ENCODE data around the gene ATG14.
"Not testable (repeated sequence)": the region's sequence is repeated elsewhere in the genome, so short reads cannot be mapped to it uniquely, and the experiment has no call there.

The ATG14 gene

DNA sequence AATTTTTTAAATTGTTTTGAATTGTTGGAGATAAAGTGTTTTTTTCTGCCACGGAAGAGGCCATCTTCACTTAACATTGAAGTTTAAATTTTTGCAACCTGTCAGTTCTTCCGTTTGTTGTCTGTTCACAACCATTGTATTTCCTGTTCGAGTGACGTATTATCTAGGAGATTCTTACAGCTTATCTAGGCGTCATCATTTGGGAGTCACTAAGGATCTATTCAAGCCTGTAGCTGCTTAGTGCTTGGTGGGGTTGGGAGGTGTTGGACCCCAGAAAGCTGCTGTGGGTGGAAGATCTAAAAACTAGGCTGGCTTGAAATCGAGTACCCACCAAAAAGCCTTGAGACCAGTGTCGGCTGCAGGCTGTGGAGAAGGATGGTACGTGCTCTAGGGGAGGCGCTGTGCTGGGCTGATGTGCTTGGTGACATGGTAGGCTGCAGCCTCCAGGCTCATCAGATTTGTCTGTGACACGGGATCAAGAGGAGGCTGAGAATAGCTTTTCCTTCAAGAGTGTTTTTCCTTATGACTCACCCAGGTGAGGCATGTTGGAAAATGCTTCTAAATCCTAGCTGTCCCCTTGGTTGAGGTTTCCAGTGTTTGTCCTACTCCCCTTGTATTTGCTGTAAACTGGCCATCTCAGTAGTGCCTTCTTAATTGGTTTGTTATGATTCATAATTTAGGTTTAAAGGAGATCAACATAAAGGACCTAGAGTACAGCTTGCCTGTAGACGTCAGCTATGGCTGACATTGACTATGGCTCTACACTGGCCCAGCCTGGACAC is 57.8 kb downstream of the ATG14 start:
- in situ Hi-C loops (cut with HindIII; ENCODE audit: low sequenced_read_pairs): no loop called here

DNA sequence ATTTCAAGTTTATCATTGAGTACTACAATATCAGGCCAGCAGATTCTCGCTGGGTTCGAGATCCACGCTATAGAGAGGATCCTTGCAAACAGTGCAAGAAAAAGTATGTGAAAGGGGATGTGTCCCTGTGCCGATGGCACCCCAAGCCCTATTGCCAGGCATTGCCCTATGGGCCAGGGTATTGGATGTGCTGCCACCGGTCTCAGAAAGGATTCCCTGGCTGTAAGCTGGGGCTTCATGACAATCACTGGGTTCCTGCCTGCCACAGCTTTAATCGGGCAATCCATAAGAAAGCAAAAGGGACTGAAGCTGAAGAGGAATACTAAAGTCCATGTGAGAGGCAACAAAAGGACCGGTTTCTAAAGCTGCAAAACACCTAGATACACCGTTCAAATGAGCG is 59.4 kb downstream of the ATG14 start:
- in situ Hi-C loops (cut with HindIII; ENCODE audit: low sequenced_read_pairs): no loop called here

DNA sequence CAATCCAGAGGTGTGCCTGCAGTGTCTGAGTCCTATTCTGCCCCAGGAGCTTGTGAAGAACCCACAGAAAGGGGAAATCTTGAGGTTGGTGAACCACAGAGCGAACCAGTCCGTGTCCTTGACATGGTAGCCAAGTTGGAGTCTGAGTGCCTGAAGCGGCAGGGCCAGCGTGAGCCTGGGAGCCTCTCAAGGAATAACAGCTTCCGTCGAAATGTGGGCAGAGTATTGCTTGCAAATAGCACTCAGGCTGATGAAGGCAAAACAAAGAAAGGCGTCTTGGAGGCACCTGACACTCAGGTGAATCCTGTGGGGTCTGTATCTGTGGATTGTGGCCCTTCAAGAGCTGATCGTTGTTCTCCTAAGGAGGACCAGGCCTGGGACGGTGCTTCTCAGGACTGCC is 60.5 kb downstream of the ATG14 start:
- in situ Hi-C loops (cut with HindIII; ENCODE audit: low sequenced_read_pairs): no loop called here

DNA sequence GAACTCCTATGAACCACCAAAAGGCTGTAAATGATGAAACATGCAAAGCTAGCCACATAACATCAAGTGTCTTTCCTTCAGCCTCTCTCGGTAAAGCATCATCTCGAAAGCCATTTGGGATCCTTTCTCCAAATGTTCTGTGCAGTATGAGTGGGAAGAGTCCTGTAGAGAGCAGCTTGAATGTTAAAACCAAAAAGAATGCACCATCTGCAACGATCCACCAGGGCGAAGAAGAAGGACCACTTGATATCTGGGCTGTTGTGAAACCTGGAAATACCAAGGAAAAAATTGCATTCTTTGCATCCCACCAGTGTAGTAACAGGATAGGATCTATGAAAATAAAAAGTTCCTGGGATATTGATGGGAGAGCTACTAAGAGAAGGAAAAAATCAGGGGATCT is 61.2 kb downstream of the ATG14 start:
- in situ Hi-C loops (cut with HindIII; ENCODE audit: low sequenced_read_pairs): no loop called here

DNA sequence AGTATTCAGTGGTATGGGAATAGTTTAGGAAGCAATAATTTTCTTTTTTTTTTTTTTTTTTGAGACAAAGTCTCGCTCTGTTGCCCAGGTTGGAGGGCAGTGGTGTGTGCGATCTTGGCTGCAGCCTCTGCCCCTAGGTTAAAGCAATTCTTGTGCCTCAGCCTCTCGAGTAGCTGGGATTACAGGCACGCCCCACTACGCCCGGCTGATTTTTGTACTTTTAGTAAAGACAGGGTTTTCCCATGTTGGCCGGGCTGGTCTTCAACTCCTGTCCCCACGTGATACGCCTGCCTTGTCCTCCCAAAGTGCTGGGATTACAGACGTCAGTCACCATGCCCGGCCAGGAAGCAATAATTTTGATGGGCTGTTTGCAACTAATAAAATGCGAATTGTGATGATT is 62.1 kb downstream of the ATG14 start:
- in situ Hi-C loops (cut with HindIII; ENCODE audit: low sequenced_read_pairs): no loop called here

DNA sequence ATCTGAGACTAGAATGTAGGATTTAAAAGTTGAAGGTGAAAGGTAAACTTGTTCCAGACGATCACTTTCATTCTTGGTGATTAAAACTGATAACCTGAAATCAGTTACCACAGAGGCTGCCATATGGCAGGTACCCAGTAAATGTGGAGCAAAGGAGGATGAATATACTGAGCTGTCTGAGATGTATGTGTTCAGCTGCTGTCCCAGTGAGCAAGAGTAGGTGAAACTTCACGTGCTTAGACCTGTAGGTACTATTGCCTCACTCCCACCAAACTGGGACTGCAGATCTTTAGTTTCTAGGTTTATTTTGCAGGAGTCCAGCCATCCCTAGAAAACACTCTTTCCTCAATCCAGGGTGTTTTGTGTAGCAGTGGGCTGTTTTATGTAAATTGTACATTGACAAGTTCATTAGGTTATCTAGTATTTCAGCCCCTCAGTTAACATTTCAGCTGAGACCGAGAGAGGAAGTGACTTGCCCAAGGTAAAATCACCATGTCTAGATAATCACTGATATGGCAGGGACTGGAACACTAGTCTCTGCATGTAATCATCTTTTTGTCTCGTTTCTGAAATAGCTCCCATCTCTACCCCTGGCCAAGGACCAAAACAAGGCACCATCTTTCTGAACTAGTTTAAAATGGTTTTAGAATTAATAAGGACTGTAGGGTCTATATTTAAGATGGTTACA is 62.7 kb downstream of the ATG14 start:
- in situ Hi-C loops (cut with HindIII; ENCODE audit: low sequenced_read_pairs): no loop called here

DNA sequence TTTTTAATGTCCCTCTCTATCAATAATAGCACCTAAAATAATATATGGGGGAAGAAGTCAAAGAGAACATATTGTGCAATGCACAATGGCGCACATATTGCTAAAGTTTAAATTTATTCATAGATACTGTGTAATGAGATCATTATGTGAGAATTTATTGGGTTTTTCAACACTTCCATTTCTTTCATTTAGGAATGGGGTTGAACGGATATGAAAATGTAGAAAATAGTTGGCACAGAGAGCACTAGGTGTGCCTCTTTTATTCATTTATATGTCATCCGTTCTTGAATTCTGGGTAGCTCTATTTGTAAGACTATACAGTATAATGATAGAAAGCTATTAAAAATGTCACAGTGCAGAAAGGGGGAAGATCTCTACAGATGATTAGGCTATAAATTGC is 63.9 kb downstream of the ATG14 start:
- in situ Hi-C loops (cut with HindIII; ENCODE audit: low sequenced_read_pairs): no loop called here

DNA sequence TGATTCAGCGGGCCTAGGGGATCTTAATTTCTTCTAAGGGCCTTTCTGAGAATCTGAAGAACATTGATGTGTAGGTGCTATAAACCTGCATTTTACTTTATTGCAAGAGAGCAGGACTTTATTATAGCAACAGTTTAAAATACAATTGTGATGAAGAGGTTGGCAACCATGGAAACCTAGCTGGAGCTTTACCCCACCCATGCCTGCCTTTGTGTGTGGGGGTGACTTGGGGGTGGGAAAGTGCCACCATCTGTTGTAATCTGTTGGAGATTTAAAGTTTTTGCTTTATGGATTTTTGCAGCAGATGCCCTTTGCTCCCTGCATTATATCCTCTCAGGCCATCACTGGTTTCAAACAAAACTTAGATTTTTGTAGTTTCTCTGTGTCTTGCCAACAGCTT is 64.6 kb downstream of the ATG14 start:
- in situ Hi-C loops (cut with HindIII; ENCODE audit: low sequenced_read_pairs): no loop called here

DNA sequence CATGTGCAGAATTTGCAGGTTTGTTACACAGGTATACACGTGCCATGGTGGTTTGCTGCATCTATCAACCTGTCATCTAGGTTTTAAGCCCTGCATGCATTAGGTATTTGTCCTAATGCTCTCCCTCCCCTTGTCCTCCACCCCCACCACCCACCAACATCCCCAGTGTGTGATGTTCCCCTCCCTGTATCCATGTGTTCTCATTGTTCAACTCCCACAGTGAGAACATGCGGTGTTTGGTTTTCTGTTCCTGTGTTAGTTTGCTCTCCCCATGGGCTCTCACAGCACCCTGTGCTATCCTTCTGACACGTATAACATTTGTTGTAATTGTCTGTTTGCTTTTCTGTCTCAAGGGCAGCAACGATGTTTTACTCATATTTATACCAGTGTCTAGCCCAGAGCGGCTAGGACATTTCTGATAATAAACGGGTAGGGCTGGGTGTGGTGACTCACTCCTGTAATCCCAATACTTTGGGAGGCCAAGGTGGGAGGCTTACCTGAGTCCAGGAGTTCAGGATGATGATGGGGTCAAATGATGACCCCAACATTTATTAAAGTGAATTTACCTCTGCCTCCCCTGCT is 67.0 kb downstream of the ATG14 start:
- in situ Hi-C loops (cut with HindIII; ENCODE audit: low sequenced_read_pairs): not testable (repeated sequence)

DNA sequence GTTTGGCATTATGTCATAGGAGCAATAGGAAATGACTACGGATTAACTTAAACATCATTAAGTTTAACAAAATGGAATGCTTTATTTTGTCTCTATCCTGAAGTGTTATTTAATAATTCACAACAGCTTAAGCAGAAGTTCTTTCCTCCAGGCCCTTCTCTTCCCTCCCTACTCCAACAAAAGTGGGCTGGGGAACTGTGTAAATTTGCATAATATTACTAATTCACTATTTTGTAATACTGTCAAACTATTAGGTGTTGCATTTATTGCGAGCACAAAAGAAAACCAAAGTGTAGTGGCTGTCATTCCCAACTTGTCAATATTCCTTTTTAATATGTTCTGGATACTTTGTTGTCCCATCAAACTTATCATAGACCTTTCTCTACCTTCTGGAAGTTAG is 69.8 kb downstream of the ATG14 start:
- in situ Hi-C loops (cut with HindIII; ENCODE audit: low sequenced_read_pairs): no loop called here

DNA sequence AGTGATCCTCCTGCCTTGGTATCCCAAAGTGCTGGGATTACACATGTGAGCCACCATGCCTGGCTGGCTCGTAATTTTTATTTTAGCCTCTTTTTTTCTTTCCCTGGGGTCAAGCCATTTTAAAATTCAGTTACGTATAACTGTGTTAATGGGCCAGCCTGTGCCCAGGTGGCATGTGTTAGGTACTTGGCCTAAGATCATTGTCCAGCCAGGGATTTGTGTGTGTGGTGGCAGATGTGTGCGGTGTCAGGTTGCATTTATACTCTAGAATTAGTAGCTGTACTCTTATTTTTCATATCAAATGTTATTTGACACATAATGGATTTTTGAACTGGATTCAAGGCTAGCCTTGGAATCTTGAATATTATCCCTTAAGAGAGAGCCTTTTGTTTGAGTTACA is 71.1 kb downstream of the ATG14 start:
- in situ Hi-C loops (cut with HindIII; ENCODE audit: low sequenced_read_pairs): no loop called here

DNA sequence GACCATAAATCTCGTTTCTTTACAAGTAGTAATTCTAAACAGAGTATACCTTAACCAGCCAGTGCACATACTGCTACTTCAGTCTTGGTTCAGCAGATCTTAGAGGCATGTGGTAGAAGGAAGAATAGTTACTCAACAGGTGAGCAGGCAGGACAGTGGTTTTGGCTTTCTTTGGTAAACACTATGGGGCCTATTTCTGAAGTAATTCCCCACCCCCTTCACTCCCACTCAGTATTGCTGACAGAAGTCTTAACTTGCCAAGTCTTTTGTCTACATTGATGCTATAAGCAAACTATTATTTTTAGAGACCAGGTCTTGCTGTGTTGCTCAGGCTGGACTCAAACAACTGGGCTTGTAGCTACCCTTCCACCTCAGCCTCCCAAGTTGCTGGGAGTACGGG is 71.9 kb downstream of the ATG14 start:
- in situ Hi-C loops (cut with HindIII; ENCODE audit: low sequenced_read_pairs): no loop called here

DNA sequence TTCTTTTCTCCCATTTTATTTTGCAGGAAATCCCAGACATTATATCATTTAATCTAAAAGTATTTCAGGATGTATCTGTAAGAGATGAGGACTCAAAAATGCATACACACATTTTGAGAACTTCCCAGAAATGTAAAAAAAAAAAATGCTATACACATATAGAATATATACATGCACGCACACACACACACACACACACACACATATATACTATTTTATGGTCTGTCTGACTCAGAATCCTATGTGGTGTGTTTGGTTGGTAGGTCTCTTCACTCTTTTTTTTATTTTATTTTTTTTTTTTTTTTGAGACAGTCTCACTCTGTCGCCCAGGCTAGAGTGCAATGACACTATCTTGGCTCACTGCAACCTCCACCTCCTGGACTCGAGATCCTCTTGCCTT is 74.9 kb downstream of the ATG14 start:
- in situ Hi-C loops (cut with HindIII; ENCODE audit: low sequenced_read_pairs): no loop called here

DNA sequence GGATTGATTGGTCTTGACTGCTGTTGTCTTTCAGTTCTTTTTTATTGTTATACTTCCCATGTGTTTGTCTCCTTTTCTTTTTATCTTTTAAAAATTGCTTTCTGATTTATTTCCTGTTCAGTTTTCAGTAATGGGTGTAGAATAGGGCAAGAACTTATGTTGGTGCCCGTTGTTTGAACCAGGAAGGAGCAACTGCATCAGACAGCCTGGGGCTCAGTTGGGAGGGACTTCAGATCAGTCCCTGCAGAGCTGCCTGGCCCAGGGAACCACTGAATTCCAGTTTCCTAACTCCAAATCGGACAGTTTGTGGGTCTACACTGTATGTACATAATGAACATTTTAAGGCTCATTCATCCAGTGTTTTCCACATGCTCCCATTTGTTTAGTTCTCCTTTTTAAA is 75.5 kb downstream of the ATG14 start:
- in situ Hi-C loops (cut with HindIII; ENCODE audit: low sequenced_read_pairs): no loop called here

DNA sequence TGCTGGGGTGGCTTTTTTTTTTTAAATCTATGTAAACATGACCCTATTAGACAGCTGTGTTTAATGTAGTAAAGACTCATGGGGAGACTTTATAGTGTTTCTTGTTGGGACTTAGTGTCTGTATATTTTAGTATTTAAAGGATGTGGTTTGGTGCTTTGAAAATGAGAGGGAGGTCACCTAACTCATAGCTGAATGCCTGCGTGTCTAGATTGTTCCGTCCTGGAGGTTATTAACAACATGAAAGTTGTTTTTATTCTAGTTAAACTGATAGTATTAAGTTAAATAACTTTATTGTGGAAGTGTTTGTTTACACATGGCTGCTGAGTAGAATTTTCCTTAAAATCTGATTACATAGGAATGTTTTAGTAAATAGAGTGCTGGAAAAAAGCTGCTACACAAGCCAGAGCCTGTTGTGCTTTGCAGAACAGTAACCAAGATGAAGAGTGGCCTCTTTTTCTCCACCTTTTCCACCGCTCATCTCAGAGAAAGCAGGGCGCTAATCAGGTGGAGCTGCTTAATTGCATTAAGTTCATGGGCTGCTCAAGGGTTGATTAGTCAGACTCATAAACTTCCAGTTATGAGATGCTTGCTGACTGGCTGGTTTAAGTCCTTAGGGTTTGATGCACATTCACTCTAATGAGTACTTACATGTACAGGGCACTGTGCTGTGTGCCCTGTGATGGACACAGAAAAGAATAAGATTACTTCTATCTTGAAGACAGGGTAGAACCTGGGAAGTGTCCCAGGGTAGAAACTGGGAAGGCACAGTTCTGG is 77.7 kb downstream of the ATG14 start:
- in situ Hi-C loops (cut with HindIII; ENCODE audit: low sequenced_read_pairs): no loop called here

DNA sequence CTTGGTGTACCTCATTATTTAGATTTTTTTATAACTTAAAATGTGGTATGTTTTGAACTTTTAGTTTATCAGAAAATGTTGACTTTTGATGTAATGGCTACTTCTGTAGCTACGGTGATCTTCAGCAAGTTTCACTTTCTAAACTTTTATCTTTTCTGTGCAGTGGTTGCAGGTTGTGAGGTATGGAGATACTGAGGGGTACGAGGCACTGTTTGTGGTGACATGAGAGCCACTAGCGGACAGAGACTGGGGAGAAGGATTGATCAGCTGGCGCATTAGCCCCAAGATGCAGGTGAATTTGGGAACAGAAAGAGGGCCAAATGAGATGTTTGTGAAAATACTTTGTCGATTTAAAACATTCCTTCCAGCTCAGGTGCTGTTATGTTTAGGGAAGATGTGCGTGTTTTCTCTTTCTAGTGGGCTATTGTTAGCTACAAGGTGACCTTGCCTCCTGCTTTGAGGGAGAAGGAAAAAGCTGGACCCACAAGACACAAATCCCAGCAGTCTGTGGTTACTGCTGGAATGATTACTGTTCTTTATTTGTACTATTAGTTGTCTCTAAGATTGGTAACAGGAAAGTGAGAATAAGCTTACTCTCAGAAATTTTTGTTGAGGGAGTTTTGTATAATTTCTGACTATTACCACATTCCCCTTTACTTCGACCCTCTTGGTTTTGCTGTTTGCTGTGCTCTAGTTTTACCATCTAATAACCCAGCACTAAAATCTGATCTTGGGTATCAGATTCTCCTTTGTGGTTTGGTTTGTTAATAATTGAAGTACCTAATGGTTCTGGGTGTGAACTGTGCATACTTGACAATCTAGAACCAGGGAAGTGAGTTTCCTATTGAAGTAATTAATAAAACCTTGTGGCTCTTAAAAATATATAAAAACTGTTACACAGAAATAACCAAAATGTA is 78.7 kb downstream of the ATG14 start:
- in situ Hi-C loops (cut with HindIII; ENCODE audit: low sequenced_read_pairs): no loop called here

DNA sequence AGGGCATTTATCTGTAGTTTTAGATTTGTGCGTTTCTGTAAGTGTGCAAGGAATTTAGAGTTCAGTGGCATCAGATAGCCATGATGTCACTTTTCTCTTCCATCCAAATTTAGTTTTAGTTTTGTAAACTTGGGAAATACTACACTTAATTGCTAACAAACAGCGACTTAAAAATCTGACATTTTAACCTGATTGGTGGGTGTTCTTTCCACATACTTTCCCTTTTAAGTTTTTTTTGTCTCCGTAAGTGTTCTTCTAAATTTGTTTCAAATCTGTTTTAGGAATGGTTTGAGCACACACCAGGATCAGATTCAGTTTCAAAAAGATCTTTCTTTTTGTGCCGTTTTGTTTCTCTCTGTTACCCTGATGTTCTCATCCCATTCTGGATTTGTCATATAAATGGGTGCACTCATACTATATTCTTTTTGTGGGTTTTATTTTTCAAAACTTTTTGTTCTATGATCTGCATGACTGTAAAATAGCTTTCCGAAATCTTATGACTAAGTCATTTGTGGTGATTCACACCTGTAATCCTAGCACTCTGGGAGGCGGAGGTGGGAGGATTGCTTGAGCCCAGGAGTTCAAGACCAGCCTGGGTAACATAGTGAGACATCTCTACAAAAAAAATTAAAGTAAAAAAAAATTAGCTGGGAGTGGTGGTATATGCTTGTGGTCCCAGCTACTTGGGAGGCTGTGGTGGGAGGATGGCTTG is 81.5 kb downstream of the ATG14 start:
- in situ Hi-C loops (cut with HindIII; ENCODE audit: low sequenced_read_pairs): no loop called here

DNA sequence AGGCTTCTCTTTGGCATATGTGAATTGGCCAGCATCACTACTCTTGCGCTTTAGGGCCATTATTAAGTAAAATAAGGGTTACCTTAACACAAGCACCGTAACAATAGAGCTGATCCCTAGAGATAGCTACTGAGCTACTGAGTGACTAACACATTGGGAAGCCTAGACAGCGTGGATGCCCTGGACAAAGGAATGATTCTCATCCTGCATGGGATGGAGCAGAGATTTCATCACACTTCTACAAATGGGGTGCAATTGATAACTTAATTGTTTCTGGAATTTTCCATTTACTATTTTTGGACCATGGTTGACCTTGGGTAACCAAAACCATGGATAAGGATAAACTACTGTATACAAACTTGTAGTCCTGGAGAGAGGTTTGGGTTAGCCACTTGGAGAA is 83.3 kb downstream of the ATG14 start:
- in situ Hi-C loops (cut with HindIII; ENCODE audit: low sequenced_read_pairs): no loop called here

DNA sequence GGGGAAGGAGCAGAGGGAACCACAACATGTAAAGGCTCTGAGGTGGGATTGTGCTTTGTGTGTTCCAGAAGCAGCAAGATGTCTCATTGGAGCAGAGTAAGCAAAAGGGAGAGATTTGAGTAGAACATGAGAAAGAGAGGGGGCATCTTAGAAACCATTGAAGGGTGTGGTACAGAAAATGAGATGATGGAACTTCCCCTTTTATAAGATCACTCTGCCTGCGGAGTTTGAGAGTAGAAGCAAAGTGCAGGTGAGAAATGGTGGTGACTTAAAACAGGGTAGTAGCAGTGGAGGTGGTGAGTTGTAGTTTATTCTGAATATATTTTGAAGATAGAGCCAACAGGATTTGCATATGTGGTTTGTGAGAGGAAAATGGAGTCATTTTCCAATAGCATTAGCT is 84.5 kb downstream of the ATG14 start:
- in situ Hi-C loops (cut with HindIII; ENCODE audit: low sequenced_read_pairs): no loop called here

DNA sequence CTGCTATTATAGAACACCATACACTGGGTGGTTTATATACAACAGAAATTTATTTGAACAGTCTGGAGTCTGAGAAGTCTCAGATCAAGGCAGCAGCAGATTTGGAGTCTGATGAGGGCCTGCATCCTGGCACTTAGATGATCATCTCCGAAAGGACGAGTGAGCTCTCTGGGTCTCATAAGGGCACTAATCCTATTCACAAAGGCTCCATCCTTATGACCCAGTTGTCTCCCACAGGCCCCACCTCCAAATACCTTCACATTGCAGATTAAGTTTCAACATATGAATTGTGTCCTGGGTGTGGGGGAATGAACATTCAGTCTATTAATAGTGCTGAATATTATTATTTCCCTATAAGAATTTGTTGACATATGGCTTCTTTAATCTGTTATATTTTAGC is 86.8 kb downstream of the ATG14 start:
- in situ Hi-C loops (cut with HindIII; ENCODE audit: low sequenced_read_pairs): no loop called here
